ENCODE results near the gene ZBTB5.
"Not testable (repeated sequence)": the region's sequence is repeated elsewhere in the genome, so short reads cannot be mapped to it uniquely, and the experiment has no call there.

ZBTB5 gene

DNA sequence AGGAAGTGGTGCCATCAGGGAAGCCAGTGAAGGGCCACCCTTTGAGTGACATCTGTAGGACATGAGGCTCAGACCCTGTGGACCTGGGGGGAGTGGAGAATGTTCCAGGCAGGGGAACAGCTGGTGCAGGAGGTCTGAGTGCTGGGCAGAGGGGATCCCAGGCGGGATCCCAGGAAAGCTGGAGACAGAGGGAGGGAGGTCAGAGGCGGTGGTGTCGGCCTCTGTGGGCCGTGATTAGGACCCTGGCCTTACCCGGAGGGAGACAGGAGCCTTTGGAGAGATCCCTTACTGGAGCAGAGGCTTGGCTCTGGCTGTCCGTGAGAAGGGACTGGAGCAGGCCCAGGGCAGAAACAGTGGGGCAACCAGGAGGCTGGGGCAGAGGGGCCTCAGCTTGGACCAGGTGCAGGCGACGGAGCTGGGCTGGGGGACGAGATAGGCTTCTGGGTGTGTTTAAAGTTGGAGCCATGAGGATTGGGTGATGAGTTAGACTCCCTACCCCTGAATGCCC lies 54.8 kb downstream of the ZBTB5 start:
- Histone ChIP-seq H3K9me3 (ENCODE audit: control insufficient read depth in 1 of 2, low read length in 2 of 2) (no peaks in the 10 kb centered on the region), H3K27me3 (ENCODE audit: low read depth, low read length) (no peaks in the 10 kb centered on the region), H3K4me3 (ENCODE audit: low read depth in 1 of 2, low read length in 2 of 2) (no peak overlapping the region), H3K4me1 (ENCODE audit: control insufficient read depth in 1 of 2, insufficient read depth in 2 of 2, low read length in 2 of 2) (peaks cover 0 to 7% of the 10 kb centered on the region in 2 donors), H3K27ac (ENCODE audit: low read length) (no peak overlapping the region), H3K36me3 (ENCODE audit: control insufficient read depth in 1 of 2, insufficient read depth in 2 of 2, low read length in 2 of 2) (no peaks in the 10 kb centered on the region)

DNA sequence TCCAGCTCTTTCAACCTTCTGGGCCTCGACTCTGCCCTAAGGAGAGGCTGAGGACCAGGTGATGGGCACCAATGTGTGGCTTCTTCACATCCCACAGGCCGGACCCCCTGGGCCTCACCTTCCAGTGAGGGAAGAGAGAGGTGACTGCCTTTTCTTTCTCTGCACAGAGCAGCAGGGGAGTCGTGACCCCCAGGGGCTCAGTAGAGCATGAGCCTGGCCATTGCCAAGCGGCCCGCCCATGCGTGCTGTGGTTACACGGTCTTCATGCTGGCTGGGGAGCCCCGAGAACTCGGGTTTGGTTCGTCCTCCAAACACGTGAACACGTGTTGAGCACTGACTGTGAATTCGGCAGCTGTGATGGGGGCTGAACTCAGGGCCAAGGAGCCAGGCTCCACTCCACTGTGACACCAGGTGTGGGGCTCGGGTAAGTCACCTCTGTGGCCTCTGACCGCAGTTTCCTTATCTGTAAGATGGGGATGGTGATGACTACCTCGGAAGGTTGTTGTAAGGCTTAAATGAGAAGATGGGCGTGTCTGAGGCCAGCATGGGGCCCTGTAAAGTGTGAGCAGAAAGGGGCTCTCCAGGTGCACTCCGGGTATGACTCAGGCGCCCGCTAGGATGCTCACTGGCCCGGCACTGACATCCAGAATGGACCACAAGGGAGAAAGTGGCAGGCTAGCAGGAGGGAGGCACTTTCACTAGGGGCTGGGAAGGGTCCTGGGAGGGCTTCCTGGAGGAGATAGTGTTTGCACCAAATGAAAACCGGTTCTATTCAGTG lies 56.1 kb downstream of the ZBTB5 start:
- Histone ChIP-seq H3K27me3 (ENCODE audit: low read depth, low read length) (no peaks in the 10 kb centered on the region), H3K4me1 (ENCODE audit: control insufficient read depth in 1 of 2, insufficient read depth in 2 of 2, low read length in 2 of 2) (no peaks in the 10 kb centered on the region), H3K9me3 (ENCODE audit: control insufficient read depth in 1 of 2, low read length in 2 of 2) (no peaks in the 10 kb centered on the region), H3K4me3 (ENCODE audit: low read depth in 1 of 2, low read length in 2 of 2) (no peak overlapping the region), H3K27ac (ENCODE audit: low read length) (no peak overlapping the region), H3K36me3 (ENCODE audit: control insufficient read depth in 1 of 2, insufficient read depth in 2 of 2, low read length in 2 of 2) (no peaks in the 10 kb centered on the region)

DNA sequence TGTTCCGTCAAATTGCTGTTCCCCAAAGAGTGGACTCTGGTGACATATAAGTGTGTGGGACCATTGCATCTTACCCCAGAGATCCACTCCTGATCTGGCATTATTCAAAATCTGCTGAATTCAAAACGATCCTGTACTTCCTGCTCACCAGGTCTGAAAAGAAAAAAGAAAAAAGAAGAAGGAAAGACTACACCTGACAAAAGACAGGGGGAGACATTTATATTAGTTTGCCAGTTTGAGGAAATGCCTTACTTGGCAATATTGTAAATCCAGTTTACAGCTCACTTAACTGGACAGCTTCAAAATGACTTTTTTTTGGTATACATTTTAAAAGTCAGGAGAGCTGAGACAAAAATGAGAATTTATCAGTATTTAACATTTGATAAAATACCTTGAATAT lies 57.8 kb downstream of the ZBTB5 start:
- Histone ChIP-seq H3K36me3 (ENCODE audit: control insufficient read depth in 1 of 2, insufficient read depth in 2 of 2, low read length in 2 of 2) (no peaks in the 10 kb centered on the region), H3K27me3 (ENCODE audit: low read depth, low read length) (no peaks in the 10 kb centered on the region), H3K4me3 (ENCODE audit: low read depth in 1 of 2, low read length in 2 of 2) (no peak overlapping the region), H3K4me1 (ENCODE audit: control insufficient read depth in 1 of 2, insufficient read depth in 2 of 2, low read length in 2 of 2) (no peaks in the 10 kb centered on the region), H3K9me3 (ENCODE audit: control insufficient read depth in 1 of 2, low read length in 2 of 2) (no peaks in the 10 kb centered on the region), H3K27ac (ENCODE audit: low read length) (no peak overlapping the region)

GRCh38 chr9:37406603-37407401 lies 58.4 kb downstream of the ZBTB5 start:
- Histone ChIP-seq H3K4me1 (ENCODE audit: control insufficient read depth in 1 of 2, insufficient read depth in 2 of 2, low read length in 2 of 2) (no peaks in the 10 kb centered on the region), H3K4me3 (ENCODE audit: low read depth in 1 of 2, low read length in 2 of 2) (no peak overlapping the region), H3K9me3 (ENCODE audit: control insufficient read depth in 1 of 2, low read length in 2 of 2) (no peaks in the 10 kb centered on the region), H3K36me3 (ENCODE audit: control insufficient read depth in 1 of 2, insufficient read depth in 2 of 2, low read length in 2 of 2) (no peaks in the 10 kb centered on the region), H3K27ac (ENCODE audit: low read length) (no peak overlapping the region), H3K27me3 (ENCODE audit: low read depth, low read length) (no peaks in the 10 kb centered on the region)

GRCh38 chr9:37405764-37406380 lies 59.4 kb downstream of the ZBTB5 start:
- no peak overlapping the region for H3K27ac ChIP-seq (ENCODE audit: low read length)
- H3K4me3 ChIP-seq (ENCODE audit: low read depth in 1 of 2, low read length in 2 of 2) = no peak overlapping the region
- H3K4me1 ChIP-seq (ENCODE audit: control insufficient read depth in 1 of 2, insufficient read depth in 2 of 2, low read length in 2 of 2) = no peaks in the 10 kb centered on the region
- no peaks in the 10 kb centered on the region for H3K9me3 ChIP-seq (ENCODE audit: control insufficient read depth in 1 of 2, low read length in 2 of 2)
- no peaks in the 10 kb centered on the region for H3K27me3 ChIP-seq (ENCODE audit: low read depth, low read length)
- H3K36me3 ChIP-seq (ENCODE audit: control insufficient read depth in 1 of 2, insufficient read depth in 2 of 2, low read length in 2 of 2) = no peaks in the 10 kb centered on the region

- H3K27me3 ChIP-seq (ENCODE audit: low read depth, low read length) = no peaks in the 10 kb centered on the region
- no peaks in the 10 kb centered on the region for H3K36me3 ChIP-seq (ENCODE audit: control insufficient read depth in 1 of 2, insufficient read depth in 2 of 2, low read length in 2 of 2)
- no peak overlapping the region for H3K4me3 ChIP-seq (ENCODE audit: low read depth in 1 of 2, low read length in 2 of 2)
- H3K9me3 ChIP-seq (ENCODE audit: control insufficient read depth in 1 of 2, low read length in 2 of 2) = no peaks in the 10 kb centered on the region
- H3K27ac ChIP-seq (ENCODE audit: low read length) = no peak overlapping the region
- no peaks in the 10 kb centered on the region for H3K4me1 ChIP-seq (ENCODE audit: control insufficient read depth in 1 of 2, insufficient read depth in 2 of 2, low read length in 2 of 2)
Observed at GRCh38 chr9:37405350-37405749, 59.9 kb downstream of the ZBTB5 start.

GRCh38 chr9:37404590-37404989 lies 60.7 kb downstream of the ZBTB5 start:
- H3K4me1 ChIP-seq (ENCODE audit: control insufficient read depth in 1 of 2, insufficient read depth in 2 of 2, low read length in 2 of 2) = no peaks in the 10 kb centered on the region
- no peaks in the 10 kb centered on the region for H3K9me3 ChIP-seq (ENCODE audit: control insufficient read depth in 1 of 2, low read length in 2 of 2)
- H3K27ac ChIP-seq (ENCODE audit: low read length) = no peak overlapping the region
- H3K36me3 ChIP-seq (ENCODE audit: control insufficient read depth in 1 of 2, insufficient read depth in 2 of 2, low read length in 2 of 2) = no peaks in the 10 kb centered on the region
- no peaks in the 10 kb centered on the region for H3K27me3 ChIP-seq (ENCODE audit: low read depth, low read length)
- H3K4me3 ChIP-seq (ENCODE audit: low read depth in 1 of 2, low read length in 2 of 2) = no peak overlapping the region

DNA sequence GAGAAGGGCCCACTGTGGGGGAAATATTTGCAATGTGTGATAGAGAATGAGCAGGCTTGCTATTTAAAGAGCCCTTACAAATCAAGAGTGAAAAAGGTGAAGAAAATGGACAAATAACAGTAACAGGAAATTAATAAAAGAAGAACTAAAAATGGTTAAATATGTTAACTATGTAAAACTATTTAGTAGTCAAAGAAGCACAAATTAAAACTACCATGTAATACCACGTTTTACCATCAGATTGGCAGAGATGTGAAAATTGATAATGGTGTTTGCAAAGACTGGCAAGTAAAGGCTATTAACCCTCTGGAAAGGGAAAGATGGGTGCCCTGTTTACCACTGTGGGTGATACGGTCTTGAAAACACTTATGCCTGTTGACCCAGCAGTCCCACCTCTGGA lies 65.9 kb downstream of the ZBTB5 start:
- Histone ChIP-seq H3K36me3 (ENCODE audit: control insufficient read depth in 1 of 2, insufficient read depth in 2 of 2, low read length in 2 of 2) (no peaks in the 10 kb centered on the region), H3K27ac (ENCODE audit: low read length) (no peak overlapping the region), H3K9me3 (ENCODE audit: control insufficient read depth in 1 of 2, low read length in 2 of 2) (no peaks in the 10 kb centered on the region), H3K4me1 (ENCODE audit: control insufficient read depth in 1 of 2, insufficient read depth in 2 of 2, low read length in 2 of 2) (no peaks in the 10 kb centered on the region), H3K27me3 (ENCODE audit: low read depth, low read length) (no peaks in the 10 kb centered on the region), H3K4me3 (ENCODE audit: low read depth in 1 of 2, low read length in 2 of 2) (no peak overlapping the region)

DNA sequence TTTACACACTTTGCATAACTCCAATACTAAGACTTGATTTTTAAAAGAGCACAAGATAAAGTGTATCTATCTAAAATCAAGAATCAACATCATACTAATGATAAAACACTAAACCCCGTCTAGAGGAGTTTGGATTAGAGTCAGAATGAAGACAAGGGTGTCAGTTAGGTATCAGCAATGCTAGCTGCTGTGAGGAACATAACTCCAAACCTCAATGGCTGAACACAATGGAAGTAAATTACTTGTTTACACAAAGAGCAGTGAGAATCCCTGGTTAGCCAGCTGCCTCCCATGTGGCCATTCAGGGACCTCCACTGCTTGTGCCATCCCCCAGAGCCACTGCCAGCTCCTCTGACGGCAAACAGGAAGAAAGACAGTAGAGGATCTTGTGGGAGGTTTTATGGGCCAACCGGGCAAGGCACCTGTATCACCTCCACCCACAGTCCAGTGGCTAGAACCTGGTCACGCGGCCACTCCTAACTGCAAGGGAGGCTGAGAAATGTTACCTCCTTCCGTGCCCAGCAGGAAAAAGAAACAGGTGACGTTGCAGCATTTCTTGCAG lies 66.7 kb downstream of the ZBTB5 start:
- Histone ChIP-seq H3K36me3 (ENCODE audit: control insufficient read depth in 1 of 2, insufficient read depth in 2 of 2, low read length in 2 of 2) (no peaks in the 10 kb centered on the region), H3K27me3 (ENCODE audit: low read depth, low read length) (no peaks in the 10 kb centered on the region), H3K27ac (ENCODE audit: low read length) (no peak overlapping the region), H3K9me3 (ENCODE audit: control insufficient read depth in 1 of 2, low read length in 2 of 2) (no peaks in the 10 kb centered on the region), H3K4me3 (ENCODE audit: low read depth in 1 of 2, low read length in 2 of 2) (no peak overlapping the region), H3K4me1 (ENCODE audit: control insufficient read depth in 1 of 2, insufficient read depth in 2 of 2, low read length in 2 of 2) (no peaks in the 10 kb centered on the region)

GRCh38 chr9:37397948-37398347 lies 67.3 kb downstream of the ZBTB5 start:
- H3K27me3 ChIP-seq (ENCODE audit: low read depth, low read length); H3K4me3 ChIP-seq (ENCODE audit: low read depth in 1 of 2, low read length in 2 of 2); H3K36me3 ChIP-seq (ENCODE audit: control insufficient read depth in 1 of 2, insufficient read depth in 2 of 2, low read length in 2 of 2); H3K4me1 ChIP-seq (ENCODE audit: control insufficient read depth in 1 of 2, insufficient read depth in 2 of 2, low read length in 2 of 2); H3K27ac ChIP-seq (ENCODE audit: low read length); H3K9me3 ChIP-seq (ENCODE audit: control insufficient read depth in 1 of 2, low read length in 2 of 2): not testable (repeated sequence)

- Histone ChIP-seq H3K36me3 (ENCODE audit: control insufficient read depth in 1 of 2, insufficient read depth in 2 of 2, low read length in 2 of 2) (no peaks in the 10 kb centered on the region), H3K4me1 (ENCODE audit: control insufficient read depth in 1 of 2, insufficient read depth in 2 of 2, low read length in 2 of 2) (no peaks in the 10 kb centered on the region), H3K9me3 (ENCODE audit: control insufficient read depth in 1 of 2, low read length in 2 of 2) (no peaks in the 10 kb centered on the region), H3K4me3 (ENCODE audit: low read depth in 1 of 2, low read length in 2 of 2) (no peak overlapping the region), H3K27ac (ENCODE audit: low read length) (no peak overlapping the region), H3K27me3 (ENCODE audit: low read depth, low read length) (no peaks in the 10 kb centered on the region)
Observed at GRCh38 chr9:37395663-37396062, 69.6 kb downstream of the ZBTB5 start.

All from muscle layer of duodenum (tissue), 2 donors.